Activated naive CD8-positive, alpha-beta T cell treated with anti-CD3 and anti-CD28 coated beads, Interleukin-2, amount 50 U/mL, for 16 hours (primary cell): ENCODE data around the gene NAA30.

ENCODE experiments used
- DNase-seq: peaks from one replicate; pipeline ENCODE4 v3.0.0-alpha.2; 2020; ENCODE audit warnings: low read depth, low spot score

The NAA30 gene

GRCh38 chr14:57392830-57393229 lies 2.4 kb downstream of the NAA30 start:
- DNase-seq: no peak

GRCh38 chr14:57400556-57401494 lies 10.4 kb downstream of the NAA30 start:
- DNase-seq: no peak

- DNase-seq: no peak
Measured at GRCh38 chr14:57401501-57401900, 11.1 kb downstream of the NAA30 start.

GRCh38 chr14:57402173-57402852 lies 11.9 kb downstream of the NAA30 start:
- DNase-seq: no peak

GRCh38 chr14:57403521-57403864 lies 13.1 kb downstream of the NAA30 start:
- DNase-seq: no peak

GRCh38 chr14:57405562-57405961 lies 15.2 kb downstream of the NAA30 start:
- DNase-seq: no peak

GRCh38 chr14:57408037-57408436 lies 17.7 kb downstream of the NAA30 start:
- DNase-seq: no peak

GRCh38 chr14:57408634-57409033 lies 18.2 kb downstream of the NAA30 start:
- no peak for DNase-seq

GRCh38 chr14:57412341-57412740 lies 22.0 kb downstream of the NAA30 start:
- DNase-seq: no peak

GRCh38 chr14:57413849-57414248 lies 23.5 kb downstream of the NAA30 start:
- DNase-seq: no peak

- no peak for DNase-seq
Measured at GRCh38 chr14:57417228-57417627, 26.8 kb downstream of the NAA30 start.

GRCh38 chr14:57418999-57419398 lies 28.6 kb downstream of the NAA30 start:
- DNase-seq: no peak

GRCh38 chr14:57420033-57420432 lies 29.6 kb downstream of the NAA30 start:
- DNase-seq: no peak

- no peak for DNase-seq
Measured at GRCh38 chr14:57420986-57421385, 30.6 kb downstream of the NAA30 start.

- DNase-seq: no peak
Measured at GRCh38 chr14:57435923-57436322, 45.5 kb downstream of the NAA30 start.

GRCh38 chr14:57461777-57462320 lies 71.5 kb downstream of the NAA30 start:
- no peak for DNase-seq

- DNase-seq: no peak
Measured at GRCh38 chr14:57462551-57462950, 72.2 kb downstream of the NAA30 start.

GRCh38 chr14:57464008-57464730 lies 73.8 kb downstream of the NAA30 start:
- no peak for DNase-seq
